PC-9 (cell line): ENCODE data around the gene METTL26. TPM values are rescaled to one million over a fixed set of nuclear protein-coding genes. Genes with fewer than 3 reads are reported as not detected.

Source experiments
- BruUV-seq: library from RNA; stranded (reverse); fragments of 400-500 nt; replicated peaks from 2 replicates; lab custom pipeline; 2021; lab: Mats Ljungman, UMichigan
- CTCF ChIA-PET: fragments of 300-600 bp; sonication (Branson Sonifier 250); formaldehyde crosslinking; loops from one replicate; lab custom pipeline; 2022; ENCODE audit warnings: antibody characterized with exemption; lab: Charles Lee
- POLR2A ChIA-PET: fragments of 300-600 bp; sonication (Branson Sonifier 250); formaldehyde crosslinking; loops from one replicate; lab custom pipeline; 2022; ENCODE audit warnings: antibody characterized with exemption; ENCODE audit not compliant: unreplicated experiment; lab: Charles Lee
- DNase-seq, 2 experiments: peaks; one replicate each; pipeline versions ENCODE4 v3.0.0 to v3.0.0-alpha.2; 2015 to 2022; ENCODE audit warnings: mixed read lengths in 1 of 2
- H2AFZ ChIP-seq: fragments of 200-600 bp; sonication (generic); 2 replicates; pipeline ENCODE4 v1.8.1; 2017; ENCODE audit warnings: antibody characterized with exemption
- H3F3A ChIP-seq: fragments of 200-600 bp; sonication (generic); 2 replicates; pipeline ENCODE4 v1.8.1; 2017; ENCODE audit warnings: antibody characterized with exemption, mild to moderate bottlenecking, low read depth; ENCODE audit not compliant: insufficient read depth
- H3K27ac ChIP-seq: fragments of 200-600 bp; sonication (generic); 2 replicates; pipeline ENCODE4 v1.6.1; 2016; ENCODE audit warnings: mixed run types
- H3K27me3 ChIP-seq: fragments of 200-600 bp; sonication (generic); 2 replicates; pipeline ENCODE4 v1.6.1; 2016; ENCODE audit warnings: low read depth, mixed run types; ENCODE audit not compliant: insufficient read depth
- H3K36me3 ChIP-seq: fragments of 200-600 bp; sonication (generic); 2 replicates; pipeline ENCODE4 v1.6.1; 2016; ENCODE audit warnings: low read depth, mixed run types
- H3K4me1 ChIP-seq: fragments of 200-600 bp; sonication (generic); replicated peaks from 2 replicates; pipeline ENCODE4 v1.6.1; 2016; ENCODE audit warnings: mixed run types; ENCODE audit not compliant: insufficient read depth
- H3K4me2 ChIP-seq: fragments of 200-600 bp; sonication (generic); 2 replicates; pipeline ENCODE4 v1.6.1; 2017; ENCODE audit warnings: mixed run types
- H3K4me3 ChIP-seq: fragments of 200-600 bp; sonication (generic); 2 replicates; pipeline ENCODE4 v1.6.1; 2016; ENCODE audit warnings: mixed run types
- H3K79me2 ChIP-seq: fragments of 200-600 bp; sonication (generic); 2 replicates; pipeline ENCODE4 v1.6.1; 2017; ENCODE audit warnings: low read depth, mixed run types
- H3K9me2 ChIP-seq: fragments of 200-600 bp; sonication (generic); 2 replicates; pipeline ENCODE4 v1.8.1; 2017; ENCODE audit warnings: mild to moderate bottlenecking; ENCODE audit not compliant: insufficient read depth
- H3K9me3 ChIP-seq: fragments of 200-600 bp; sonication (generic); 2 replicates; pipeline ENCODE4 v1.8.1; 2016; ENCODE audit warnings: low read depth; ENCODE audit not compliant: insufficient read depth
- H4K20me1 ChIP-seq: fragments of 200-600 bp; sonication (generic); 2 replicates; pipeline ENCODE4 v1.8.1; 2017; ENCODE audit not compliant: insufficient read depth
- CTCF ChIP-seq: fragments of 200-600 bp; sonication (generic); conservative IDR thresholded peaks from 2 replicates; pipeline ENCODE4 v1.6.1; 2017; ENCODE audit warnings: mixed run types, antibody characterized with exemption, mild to moderate bottlenecking, moderate library complexity
- EZH2 ChIP-seq: fragments of 200-600 bp; sonication (generic); IDR thresholded peaks from 2 replicates; pipeline ENCODE4 v1.8.0; 2017; ENCODE audit warnings: antibody characterized with exemption, low read depth
- intact Hi-C: fragments of 100-400 bp; cut with micrococcal nuclease; formaldehyde crosslinking; loops from one replicate; pipeline ENCODE4 v1.10.0; 2022; ENCODE audit not compliant: unreplicated experiment
- total RNA-seq: library from RNA; stranded (reverse); gene quantifications from 2 replicates; pipeline ENCODE4 v1.2.3, GENCODE V29; 2021

METTL26 gene
- total RNA-seq, 1 experiment from 2014 or later = 144 TPM

GRCh38 chr16:662597-662996 is 26.5 kb upstream of the METTL26 start:
- H2AFZ ChIP-seq = no peak overlapping the region
- H3K9me2 ChIP-seq = no peaks in the 10 kb centered on the region
- 0 out of 2 replicates have a peak, but pooled peaks cover 4% of the 10 kb centered on the region for H4K20me1 ChIP-seq
- intact Hi-C loops = no loop called here
- H3K27ac ChIP-seq = no peak overlapping the region
- H3K79me2 ChIP-seq = no peaks in the 10 kb centered on the region
- no peak for DNase-seq
- H3K27me3 ChIP-seq = no peaks in the 10 kb centered on the region
- H3F3A ChIP-seq = peaks cover 16% of the 10 kb centered on the region
- no peaks in the 10 kb centered on the region for H3K9me3 ChIP-seq
- ChIA-PET CTCF (no interaction called here), POLR2A (no interaction called here)
- H3K4me1 ChIP-seq = peaks cover 9% of the 10 kb centered on the region
- H3K4me2 ChIP-seq = no peak overlapping the region
- H3K4me3 ChIP-seq = no peak overlapping the region
- no peak for TF ChIP-seq EZH2
- no peak for TF ChIP-seq CTCF
- BruUV-seq = no TSS peak
- H3K36me3 ChIP-seq = no peaks in the 10 kb centered on the region

- intact Hi-C loops = no loop called here
- POLR2A ChIA-PET = no interaction called here
- no peaks in the 10 kb centered on the region for H3K36me3 ChIP-seq
Observed at GRCh38 chr16:662095-662494, 26.0 kb upstream of the METTL26 start.

GRCh38 chr16:661184-661821 is 25.2 kb upstream of the METTL26 start:
- no peaks in the 10 kb centered on the region for H3K79me2 ChIP-seq
- peak overlapping the region; percentile 33; the same call in 1 of the 2 replicates for H3K4me2 ChIP-seq
- ChIA-PET POLR2A (interaction anchor here (0.8 kb wide), 1 partner anchor 61 kb away, joined by 3 read pairs; no protein-coding TSS in a partner anchor), CTCF (interaction anchor here (0.6 to 0.9 kb wide), 2 partner anchors 15 to 51 kb away, joined by 3 to 4 read pairs; partner anchors contain the start of gene RHBDL1)
- H3K36me3 ChIP-seq = no peaks in the 10 kb centered on the region
- no peak for TF ChIP-seq EZH2
- no peak; the same call in 1 of the 2 replicates for TF ChIP-seq CTCF
- no peak overlapping the region for H2AFZ ChIP-seq
- H4K20me1 ChIP-seq = 0 out of 2 replicates have a peak, but pooled peaks cover 4% of the 10 kb centered on the region
- peaks cover 7% of the 10 kb centered on the region for H3F3A ChIP-seq
- DNase-seq = no peak
- BruUV-seq = no TSS peak
- intact Hi-C loops = no loop called here
- H3K9me2 ChIP-seq = no peaks in the 10 kb centered on the region
- H3K4me3 ChIP-seq = no peak overlapping the region
- H3K27ac ChIP-seq = no peak overlapping the region
- H3K9me3 ChIP-seq = no peaks in the 10 kb centered on the region
- peaks cover 7% of the 10 kb centered on the region; the same call in 1 of the 2 replicates for H3K4me1 ChIP-seq
- no peaks in the 10 kb centered on the region for H3K27me3 ChIP-seq

More at GRCh38 chr16:662095-662494, 26.0 kb upstream of the METTL26 start:
- no peak overlapping the region for H3K4me3 ChIP-seq
- peaks cover 11% of the 10 kb centered on the region for H3F3A ChIP-seq
- no peak overlapping the region for H3K27ac ChIP-seq
- H3K9me2 ChIP-seq = no peaks in the 10 kb centered on the region
- H4K20me1 ChIP-seq = 0 out of 2 replicates have a peak, but pooled peaks cover 4% of the 10 kb centered on the region
- DNase-seq = no peak
- CTCF ChIA-PET = no interaction called here
- no peak overlapping the region for H3K4me2 ChIP-seq
- no peaks in the 10 kb centered on the region for H3K9me3 ChIP-seq
- peaks cover 7% of the 10 kb centered on the region; the same call in 1 of the 2 replicates for H3K4me1 ChIP-seq
- TF ChIP-seq EZH2 (no peak), CTCF (no peak)
- H2AFZ ChIP-seq = no peak overlapping the region
- H3K27me3 ChIP-seq = no peaks in the 10 kb centered on the region
- no peaks in the 10 kb centered on the region for H3K79me2 ChIP-seq
- BruUV-seq = no TSS peak
